ENCODE measurements around the gene PRDX4.
A peak's percentile ranks its signal among the peaks of the same experiment; 100 is the strongest.
"Not testable (repeated sequence)": the region's sequence is repeated elsewhere in the genome, so short reads cannot be mapped to it uniquely, and the experiment has no call there.

The PRDX4 gene

GRCh38 chrX:23676486-23676885 is 9.2 kb downstream of the PRDX4 start:
- DNase-seq: not testable (repeated sequence)

- no peak for DNase-seq
Observed at GRCh38 chrX:23692166-23692565, 24.9 kb downstream of the PRDX4 start.

- peak; percentile 4 for DNase-seq
Observed at GRCh38 chrX:23694606-23695005, 27.3 kb downstream of the PRDX4 start.

- DNase-seq: no peak
Observed at GRCh38 chrX:23699636-23700194, 32.4 kb downstream of the PRDX4 start.

GRCh38 chrX:23704673-23705206 is 37.4 kb downstream of the PRDX4 start:
- DNase-seq: no peak

- DNase-seq: no peak
Observed at GRCh38 chrX:23705235-23705634, 37.9 kb downstream of the PRDX4 start.

- DNase-seq: no peak
Observed at GRCh38 chrX:23720117-23720677, 52.9 kb downstream of the PRDX4 start.

- DNase-seq: no peak
Observed at GRCh38 chrX:23726191-23726590, 58.9 kb downstream of the PRDX4 start.

- no peak for DNase-seq
Observed at GRCh38 chrX:23727206-23727605, 59.9 kb downstream of the PRDX4 start.

- no peak for DNase-seq
Observed at GRCh38 chrX:23729214-23729613, 61.9 kb downstream of the PRDX4 start.

GRCh38 chrX:23731951-23732350 is 64.7 kb downstream of the PRDX4 start:
- no peak for DNase-seq

- no peak for DNase-seq
Observed at GRCh38 chrX:23732704-23733103, 65.4 kb downstream of the PRDX4 start.
